M059J (cell line): ENCODE results near the gene ATP6V1F. TPM values are rescaled to one million over a fixed set of nuclear protein-coding genes. Genes with fewer than 3 reads are reported as not detected.
A peak's percentile ranks its signal among the peaks of the same experiment; 100 is the strongest.

Experiments
- DNase-seq: peaks from one replicate; pipeline ENCODE4 v3.0.0-alpha.2; 2012; ENCODE audit warnings: low read depth
- total RNA-seq: library from RNA; depleted of rRNA; stranded (reverse); fragments of >200 nt; shearing (Covaris generic); gene quantifications from 2 replicates; pipeline ENCODE4 v1.2.3, GENCODE V29; 2014

The ATP6V1F gene
- total RNA-seq, 1 experiment from 2014 or later = 160 TPM

- DNase-seq = no peak
Measured at GRCh38 chr7:128867842-128868623, 5.4 kb downstream of the ATP6V1F start.

- DNase-seq = no peak
Measured at GRCh38 chr7:128868624-128869137, 6.0 kb downstream of the ATP6V1F start.

GRCh38 chr7:128869138-128869943, 6.7 kb downstream of the ATP6V1F start:
- no peak for DNase-seq

GRCh38 chr7:128869944-128870285, 7.3 kb downstream of the ATP6V1F start:
- no peak for DNase-seq

- DNase-seq = no peak
Measured at GRCh38 chr7:128871050-128871449, 8.4 kb downstream of the ATP6V1F start.

- DNase-seq = no peak
Measured at GRCh38 chr7:128872394-128872824, 9.8 kb downstream of the ATP6V1F start.

GRCh38 chr7:128873234-128873633, 10.6 kb downstream of the ATP6V1F start:
- no peak for DNase-seq

- DNase-seq = no peak
Measured at GRCh38 chr7:128874140-128875031, 11.7 kb downstream of the ATP6V1F start.

- DNase-seq = no peak
Measured at GRCh38 chr7:128875523-128875948, 12.9 kb downstream of the ATP6V1F start.

GRCh38 chr7:128876127-128876526, 13.5 kb downstream of the ATP6V1F start:
- no peak for DNase-seq

- no peak for DNase-seq
Measured at GRCh38 chr7:128876586-128876977, 13.9 kb downstream of the ATP6V1F start.

- no peak for DNase-seq
Measured at GRCh38 chr7:128876978-128877755, 14.5 kb downstream of the ATP6V1F start.

GRCh38 chr7:128877756-128878120, 15.1 kb downstream of the ATP6V1F start:
- DNase-seq = no peak

GRCh38 chr7:128878226-128879105, 15.8 kb downstream of the ATP6V1F start:
- DNase-seq = no peak

- DNase-seq = no peak
Measured at GRCh38 chr7:128879461-128879938, 16.8 kb downstream of the ATP6V1F start.

- peak; percentile 76 for DNase-seq
Measured at GRCh38 chr7:128879939-128880746, 17.5 kb downstream of the ATP6V1F start.

- no peak for DNase-seq
Measured at GRCh38 chr7:128880791-128881457, 18.3 kb downstream of the ATP6V1F start.

GRCh38 chr7:128881458-128882125, 18.9 kb downstream of the ATP6V1F start:
- no peak for DNase-seq
